ENCODE results near the gene KPTN.

KPTN gene

GRCh38 chr19:47503130-47503825 is 19.3 kb upstream of the KPTN start:
- no peak overlapping the region for H3K4me3 ChIP-seq (ENCODE audit: low read length)
- no peak for TF ChIP-seq CTCF (conservative IDR thresholded peaks at IDR 0.05; ENCODE audit: low read depth, low read length)
- no peak for DNase-seq (ENCODE audit: low read depth)

GRCh38 chr19:47499863-47500830 is 16.1 kb upstream of the KPTN start:
- H3K4me3 ChIP-seq (ENCODE audit: low read length), result no peak overlapping the region
- no peak for TF ChIP-seq CTCF (conservative IDR thresholded peaks at IDR 0.05; ENCODE audit: low read depth, low read length)
- no peak for DNase-seq (ENCODE audit: low read depth)

- no peak overlapping the region for H3K4me3 ChIP-seq (ENCODE audit: low read length)
- no peak for TF ChIP-seq CTCF (conservative IDR thresholded peaks at IDR 0.05; ENCODE audit: low read depth, low read length)
- DNase-seq (ENCODE audit: low read depth), result no peak
Observed at GRCh38 chr19:47499371-47499770, 15.4 kb upstream of the KPTN start.

- no peak overlapping the region for H3K4me3 ChIP-seq (ENCODE audit: low read length)
- no peak for DNase-seq (ENCODE audit: low read depth)
- no peak for TF ChIP-seq CTCF (conservative IDR thresholded peaks at IDR 0.05; ENCODE audit: low read depth, low read length)
Observed at GRCh38 chr19:47498561-47498960, 14.5 kb upstream of the KPTN start.

GRCh38 chr19:47497821-47498520 is 14.0 kb upstream of the KPTN start:
- DNase-seq (ENCODE audit: low read depth), result no peak
- no peak for TF ChIP-seq CTCF (conservative IDR thresholded peaks at IDR 0.05; ENCODE audit: low read depth, low read length)
- no peak overlapping the region for H3K4me3 ChIP-seq (ENCODE audit: low read length)

- no peak overlapping the region for H3K4me3 ChIP-seq (ENCODE audit: low read length)
- no peak for TF ChIP-seq CTCF (conservative IDR thresholded peaks at IDR 0.05; ENCODE audit: low read depth, low read length)
- no peak for DNase-seq (ENCODE audit: low read depth)
Observed at GRCh38 chr19:47497050-47497766, 13.2 kb upstream of the KPTN start.
